Cardiac muscle cell (in vitro differentiated cells and primary cell): Measurements from ENCODE around the gene MYPOP. TPM values are rescaled to one million over a fixed set of nuclear protein-coding genes. Genes with fewer than 3 reads are reported as not detected.

Experiments used
- DNase-seq, 2 donors: peaks; one replicate each; pipeline versions ENCODE4 v3.0.0 to v3.0.0-alpha.2; 2010 to 2017; ENCODE audit warnings: low read depth in 1 of 2, low spot score in 1 of 2
- H3K27ac ChIP-seq: fragments of 200-600 bp; sonication (generic); 2 replicates; pipeline ENCODE4 v1.5.1; 2016
- H3K27me3 ChIP-seq: fragments of 200-600 bp; sonication (generic); 2 replicates; pipeline ENCODE4 v1.6.0; 2016; ENCODE audit warnings: control low read depth
- H3K36me3 ChIP-seq: fragments of 200-600 bp; sonication (generic); 2 replicates; pipeline ENCODE4 v1.5.1; 2016; ENCODE audit warnings: control low read depth
- H3K4me1 ChIP-seq: fragments of 200-600 bp; sonication (generic); 2 replicates; pipeline ENCODE4 v1.8.1; 2017; ENCODE audit warnings: low read depth, mild to moderate bottlenecking, mixed run types
- H3K4me3 ChIP-seq: fragments of 200-600 bp; sonication (generic); 2 replicates; pipeline ENCODE4 v1.5.1; 2016; ENCODE audit warnings: mild to moderate bottlenecking
- H3K9me3 ChIP-seq: fragments of 200-600 bp; sonication (generic); 2 replicates; pipeline ENCODE4 v1.5.1; 2017; ENCODE audit warnings: low read depth, mild to moderate bottlenecking, control low read depth
- polyA plus RNA-seq: library from polyadenylated mRNA; unstranded; fragments of >200 nt; fragmentation: Nextera tagmentation; extraction: Ambion mirVana; gene quantifications from 2 replicates; pipeline ENCODE4 v1.2.1, GENCODE V29; 2016
- total RNA-seq: library from RNA; depleted of rRNA; stranded (reverse); fragments of >200 nt; gene quantifications from 2 replicates; pipeline ENCODE4 v1.2.3, GENCODE V29; 2016
- TF ChIP-seq, protein P1 (sequence below): IDR thresholded peaks from 2 replicates; pipeline ENCODE4 v1.5.1; 2012; ENCODE audit warnings: low read depth, mild to moderate bottlenecking, low read length

MYPOP gene
- total and polyA plus RNA-seq, 2 experiments from 2014 or later = 2.0 to 7.3 TPM

DNA sequence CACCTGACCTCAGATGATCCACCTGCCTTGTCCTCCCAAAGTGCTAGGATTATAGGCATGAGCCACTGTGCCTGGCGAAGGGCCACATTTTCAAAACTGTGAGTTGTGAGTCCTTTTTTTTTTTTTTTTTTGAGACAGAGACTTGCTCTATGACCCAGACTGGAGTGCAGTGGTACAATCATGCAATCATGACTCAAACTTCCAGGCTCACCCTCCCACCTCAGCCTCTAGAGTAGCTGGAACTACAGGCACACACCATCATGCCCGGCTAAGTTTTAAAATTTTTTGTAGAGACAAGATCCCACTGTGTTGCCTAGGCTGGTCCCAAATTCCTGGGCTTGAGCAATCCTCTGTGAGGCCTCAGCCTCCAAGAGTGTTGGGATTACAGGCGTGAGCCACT, 3.8 kb upstream of the MYPOP start:
- Histone ChIP-seq H3K36me3 (no peaks in the 10 kb centered on the region), H3K27me3 (peaks cover 2% of the 10 kb centered on the region), H3K9me3 (no peaks in the 10 kb centered on the region), H3K4me1 (no peaks in the 10 kb centered on the region), H3K27ac (no peak overlapping the region), H3K4me3 (no peak overlapping the region)
- TF ChIP-seq, protein P1, sequence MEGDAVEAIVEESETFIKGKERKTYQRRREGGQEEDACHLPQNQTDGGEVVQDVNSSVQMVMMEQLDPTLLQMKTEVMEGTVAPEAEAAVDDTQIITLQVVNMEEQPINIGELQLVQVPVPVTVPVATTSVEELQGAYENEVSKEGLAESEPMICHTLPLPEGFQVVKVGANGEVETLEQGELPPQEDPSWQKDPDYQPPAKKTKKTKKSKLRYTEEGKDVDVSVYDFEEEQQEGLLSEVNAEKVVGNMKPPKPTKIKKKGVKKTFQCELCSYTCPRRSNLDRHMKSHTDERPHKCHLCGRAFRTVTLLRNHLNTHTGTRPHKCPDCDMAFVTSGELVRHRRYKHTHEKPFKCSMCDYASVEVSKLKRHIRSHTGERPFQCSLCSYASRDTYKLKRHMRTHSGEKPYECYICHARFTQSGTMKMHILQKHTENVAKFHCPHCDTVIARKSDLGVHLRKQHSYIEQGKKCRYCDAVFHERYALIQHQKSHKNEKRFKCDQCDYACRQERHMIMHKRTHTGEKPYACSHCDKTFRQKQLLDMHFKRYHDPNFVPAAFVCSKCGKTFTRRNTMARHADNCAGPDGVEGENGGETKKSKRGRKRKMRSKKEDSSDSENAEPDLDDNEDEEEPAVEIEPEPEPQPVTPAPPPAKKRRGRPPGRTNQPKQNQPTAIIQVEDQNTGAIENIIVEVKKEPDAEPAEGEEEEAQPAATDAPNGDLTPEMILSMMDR = no peak
- DNase-seq = peak in 1 of 2 donors; percentile 65

DNA sequence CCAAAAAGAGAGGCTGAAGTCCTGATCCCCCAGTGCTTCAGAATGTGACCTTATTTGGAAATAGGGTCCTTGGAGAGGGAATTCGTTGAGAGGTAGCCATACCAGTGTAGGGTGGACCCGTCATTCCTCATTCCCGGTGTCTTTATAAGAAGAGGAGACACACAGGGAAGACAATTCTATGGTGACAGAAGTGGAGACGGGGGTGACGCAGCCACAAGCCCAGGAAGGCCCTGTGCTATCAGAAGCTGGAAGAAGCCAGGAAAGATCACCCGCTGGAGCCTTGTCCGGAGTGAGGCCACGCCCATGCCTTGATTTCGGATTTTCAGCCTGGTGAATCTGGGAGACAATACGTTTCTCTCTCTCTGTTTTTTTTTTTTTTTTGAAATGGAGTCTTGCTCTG, 2.6 kb upstream of the MYPOP start:
- no peaks in the 10 kb centered on the region for H3K9me3 ChIP-seq
- no peak for DNase-seq
- H3K27ac ChIP-seq = no peak overlapping the region
- peaks cover 9% of the 10 kb centered on the region for H3K27me3 ChIP-seq
- H3K4me1 ChIP-seq = peaks cover 3% of the 10 kb centered on the region
- H3K4me3 ChIP-seq = no peak overlapping the region
- TF ChIP-seq, protein P1 = no peak
- no peaks in the 10 kb centered on the region for H3K36me3 ChIP-seq

DNA sequence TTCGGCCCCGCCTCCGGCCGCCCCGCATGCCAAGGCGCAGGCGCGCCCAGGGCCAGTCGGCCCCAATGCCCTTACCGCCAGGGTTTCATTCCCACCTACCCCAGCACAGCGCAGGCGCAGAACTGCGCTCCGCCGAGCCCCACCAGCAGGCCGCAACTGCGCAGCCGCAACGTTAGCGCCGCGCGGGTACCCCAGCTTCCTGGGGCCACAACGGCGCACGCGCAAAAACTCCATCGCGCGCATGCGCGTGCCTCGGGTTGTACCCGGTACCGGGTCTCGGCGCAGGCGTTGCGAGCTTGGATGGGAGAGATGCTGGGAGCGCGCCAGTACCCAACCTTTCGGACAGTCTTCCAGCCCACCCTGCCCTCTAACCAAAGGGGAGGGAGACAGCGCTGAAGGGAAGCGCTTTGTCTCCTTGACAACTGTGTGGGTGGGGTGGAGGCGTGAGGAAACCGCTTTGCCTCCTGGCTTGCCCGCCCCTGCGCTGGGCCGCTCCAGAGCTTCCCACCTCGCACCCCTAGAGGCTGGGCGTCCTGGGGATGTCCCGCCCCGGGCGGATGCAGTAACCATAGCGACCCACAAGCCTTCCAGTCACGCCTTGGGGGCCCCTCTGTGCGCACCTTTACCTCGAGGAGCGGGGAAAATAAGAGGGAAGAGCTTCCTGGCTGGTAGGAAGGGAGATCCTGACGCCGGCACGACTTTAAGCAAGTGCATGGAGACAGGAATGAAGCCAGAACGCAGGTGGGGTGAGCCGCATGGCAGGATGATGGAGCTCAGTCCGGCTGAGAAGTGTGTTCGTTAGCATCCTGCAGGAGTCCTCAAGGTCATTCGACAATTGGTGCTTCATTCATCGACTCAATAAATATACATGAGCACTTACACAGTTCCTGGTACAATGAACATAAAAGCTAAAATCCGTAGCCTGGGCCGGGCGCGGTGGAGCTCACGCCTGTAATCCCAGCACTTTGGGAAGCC, 525 bp upstream of the MYPOP start:
- TF ChIP-seq, protein P1 = no peak
- Histone ChIP-seq H3K27me3 (peaks cover 9% of the 10 kb centered on the region), H3K36me3 (peaks cover 8% of the 10 kb centered on the region), H3K4me1 (peaks cover 3% of the 10 kb centered on the region), H3K9me3 (no peaks in the 10 kb centered on the region), H3K4me3 (peak overlapping the region; percentile 61), H3K27ac (peak overlapping the region; percentile 49)
- peak; percentile 98 for DNase-seq

DNA sequence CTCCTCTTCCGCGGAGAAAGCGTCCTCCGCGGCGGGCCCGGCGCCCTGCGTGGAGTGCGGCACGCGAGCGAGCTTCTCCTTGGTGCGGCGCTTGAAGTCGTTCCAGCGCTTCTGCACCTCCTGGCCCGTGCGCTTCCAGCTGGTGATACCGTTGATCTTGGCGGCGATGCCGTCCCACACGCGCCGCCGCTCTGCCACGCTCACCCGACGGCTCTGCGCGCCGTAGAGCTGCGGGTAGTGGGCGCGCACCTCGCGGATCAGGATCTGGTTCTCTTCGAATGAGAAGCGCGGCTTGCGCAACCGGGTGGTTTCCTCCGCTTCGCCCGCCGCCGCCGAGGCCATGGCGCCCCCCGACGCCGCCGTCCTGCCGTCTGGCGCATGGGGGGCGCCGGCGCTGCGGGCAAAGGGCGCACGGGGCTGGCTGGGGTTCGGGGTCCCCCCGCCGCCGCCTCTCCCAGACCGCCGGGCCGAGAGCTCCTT, 941 bp downstream of the MYPOP start:
- H3K9me3 ChIP-seq = no peaks in the 10 kb centered on the region
- TF ChIP-seq, protein P1 = no peak
- H3K27ac ChIP-seq = no peak overlapping the region
- DNase-seq = peak; percentile 29 to 67
- peaks cover 8% of the 10 kb centered on the region for H3K36me3 ChIP-seq
- H3K4me3 ChIP-seq = peak overlapping the region; percentile 61
- peaks cover 3% of the 10 kb centered on the region for H3K4me1 ChIP-seq
- H3K27me3 ChIP-seq = peaks cover 9% of the 10 kb centered on the region

DNA sequence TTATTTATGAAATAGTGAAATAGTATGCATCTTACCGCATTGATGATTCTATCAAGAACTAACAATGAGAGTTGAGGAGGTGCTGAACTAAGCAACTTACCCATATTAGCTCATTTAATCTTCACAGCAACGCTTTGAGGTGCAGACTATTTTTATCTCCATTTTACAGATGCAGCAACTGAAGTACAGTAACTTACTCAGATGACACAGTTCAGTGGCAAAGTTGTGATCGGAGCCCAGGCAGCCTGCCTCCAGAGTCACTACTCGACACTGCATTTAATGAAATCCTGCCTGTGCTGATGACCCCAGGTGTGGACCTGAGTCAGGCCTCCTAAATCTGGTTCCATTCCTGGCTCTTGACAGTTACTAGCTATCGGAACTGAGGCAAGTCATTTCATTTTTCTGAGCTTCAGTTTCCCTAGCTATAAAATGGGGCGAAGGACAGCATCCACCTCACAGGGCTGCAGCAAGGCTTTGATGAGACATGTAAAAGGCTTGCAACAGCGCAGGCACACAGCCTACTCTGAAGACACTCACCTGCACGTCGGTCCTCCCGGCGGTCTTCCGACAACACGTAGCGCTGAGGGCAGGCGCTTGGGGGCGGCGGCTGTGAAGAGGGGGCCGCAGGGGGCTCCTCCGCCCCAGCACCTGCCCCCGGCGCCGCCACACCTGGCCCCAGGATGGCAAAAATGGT, 1.5 kb downstream of the MYPOP start:
- TF ChIP-seq, protein P1 = no peak
- no peak for DNase-seq
- H3K9me3 ChIP-seq = no peaks in the 10 kb centered on the region
- peaks cover 9% of the 10 kb centered on the region for H3K27me3 ChIP-seq
- H3K4me1 ChIP-seq = peaks cover 3% of the 10 kb centered on the region
- peak overlapping the region; percentile 61 for H3K4me3 ChIP-seq
- peaks cover 8% of the 10 kb centered on the region for H3K36me3 ChIP-seq
- no peak overlapping the region for H3K27ac ChIP-seq
